Activated CD4-positive, alpha-beta T cell treated with anti-CD3 and anti-CD28 coated beads, Interleukin-2, amount 50 U/mL, for 4 hours (primary cell): ENCODE data around the gene UBD.
A peak's percentile ranks its signal among the peaks of the same experiment; 100 is the strongest.

Experiments used
- DNase-seq, 2 experiments: peaks; one replicate each; pipeline ENCODE4 v3.0.0-alpha.2; 2020

The UBD gene

DNA sequence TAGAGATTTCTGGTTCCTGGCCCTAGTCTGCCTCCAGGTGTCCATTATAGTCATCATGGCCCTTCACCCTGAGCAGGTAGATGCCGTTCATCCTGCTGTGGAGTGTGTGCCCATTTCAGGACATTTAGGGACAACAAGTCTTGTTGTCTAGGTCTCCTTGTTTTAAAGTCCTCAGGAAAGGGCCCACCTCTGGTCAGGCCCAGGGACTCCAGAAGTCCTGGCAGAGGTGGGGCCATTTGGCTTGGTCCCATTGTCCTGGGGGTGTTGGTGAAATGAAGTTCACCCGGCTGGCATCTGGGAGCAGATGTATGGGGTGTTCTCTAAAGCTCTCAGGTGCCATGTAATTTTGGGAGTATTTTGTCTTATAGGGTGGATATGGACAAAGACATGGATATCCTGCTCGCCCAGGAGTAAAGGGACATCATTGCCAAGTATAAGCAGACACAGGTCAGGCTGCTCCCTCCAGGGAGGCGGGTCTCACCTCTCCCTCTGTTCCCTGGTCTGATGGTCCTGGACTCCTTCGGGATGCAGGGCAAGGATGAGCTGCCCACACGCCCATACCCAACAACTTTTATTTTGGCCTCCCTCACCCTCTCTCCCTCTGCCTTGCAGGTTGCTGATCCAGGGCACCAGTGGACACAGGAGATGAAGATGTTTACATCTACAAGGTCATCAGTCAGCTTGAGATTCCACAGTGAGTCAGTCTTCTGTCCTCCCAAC, 40.1 kb downstream of the UBD start:
- no peak for DNase-seq

DNA sequence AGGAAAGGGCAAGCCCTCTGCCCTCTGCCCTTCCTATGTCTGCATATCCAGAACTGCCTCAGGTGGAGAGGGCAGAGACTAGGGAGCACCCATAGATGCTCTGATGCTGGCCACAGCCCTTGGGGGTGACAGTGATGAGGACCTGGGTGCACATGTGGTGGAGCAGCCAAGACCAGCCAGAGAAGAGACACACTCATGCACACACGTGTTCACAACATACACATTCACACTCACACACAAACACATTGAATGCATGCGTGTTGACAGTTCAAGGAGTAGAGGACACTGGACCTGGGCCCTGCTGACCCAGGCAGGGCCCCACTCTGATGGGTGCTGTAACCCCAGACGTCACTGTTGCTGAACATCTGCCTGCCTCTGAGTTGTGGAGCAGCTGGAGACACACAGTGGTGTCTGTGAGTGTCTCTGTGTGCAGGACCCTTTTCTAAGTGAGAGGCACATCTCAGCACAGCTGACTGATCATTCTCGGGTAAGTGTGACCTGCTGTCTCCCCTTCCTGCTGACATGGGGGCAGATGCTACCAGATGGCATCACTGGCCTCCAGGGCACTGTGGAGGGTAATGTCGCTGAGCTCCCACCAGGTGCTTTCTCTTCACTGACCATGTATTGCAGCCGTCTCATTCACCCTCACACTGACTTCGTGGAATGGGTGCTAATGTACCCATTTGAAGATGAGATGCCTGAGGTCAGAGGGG, 41.6 kb downstream of the UBD start:
- no peak for DNase-seq

DNA sequence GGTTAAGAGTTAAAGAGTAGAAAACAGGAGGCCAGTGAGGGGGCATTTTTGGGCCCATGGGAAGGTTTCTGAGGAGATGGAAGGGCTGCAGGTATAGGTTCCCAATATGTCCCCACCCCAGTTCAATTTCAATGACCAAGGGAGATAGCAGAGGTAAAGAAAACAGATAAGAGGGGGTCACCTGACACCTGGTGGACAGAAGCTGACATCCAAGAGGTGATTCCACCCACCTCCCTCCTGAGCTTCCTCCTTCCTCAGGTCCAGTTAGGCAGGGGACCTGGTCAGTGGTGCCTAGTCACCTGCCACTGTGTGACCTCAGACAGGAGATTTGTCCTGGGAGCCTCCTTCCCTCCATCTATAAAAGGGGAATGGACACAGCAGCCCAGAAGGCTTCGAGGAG, 42.3 kb downstream of the UBD start:
- DNase-seq, result no peak

DNA sequence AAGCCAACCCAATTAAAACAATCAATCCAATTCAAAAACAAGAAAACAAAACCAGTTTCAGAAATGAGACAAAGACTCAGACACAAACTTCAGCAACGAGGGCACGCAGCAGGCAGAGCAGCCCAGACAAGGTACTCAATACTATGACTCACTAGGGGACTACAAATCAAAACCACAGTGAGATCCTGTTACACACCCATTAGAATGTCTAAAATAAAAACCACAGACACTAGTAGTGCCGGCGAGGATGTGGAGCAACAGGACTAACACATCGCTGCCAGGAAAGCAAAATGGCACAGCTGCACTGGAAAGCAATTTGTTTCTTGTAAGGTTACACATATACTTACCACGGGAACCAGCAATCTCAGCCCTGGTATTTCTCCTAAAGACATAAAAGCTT, 43.4 kb downstream of the UBD start:
- DNase-seq, result peak in 1 of 2 experiments; percentile 9

DNA sequence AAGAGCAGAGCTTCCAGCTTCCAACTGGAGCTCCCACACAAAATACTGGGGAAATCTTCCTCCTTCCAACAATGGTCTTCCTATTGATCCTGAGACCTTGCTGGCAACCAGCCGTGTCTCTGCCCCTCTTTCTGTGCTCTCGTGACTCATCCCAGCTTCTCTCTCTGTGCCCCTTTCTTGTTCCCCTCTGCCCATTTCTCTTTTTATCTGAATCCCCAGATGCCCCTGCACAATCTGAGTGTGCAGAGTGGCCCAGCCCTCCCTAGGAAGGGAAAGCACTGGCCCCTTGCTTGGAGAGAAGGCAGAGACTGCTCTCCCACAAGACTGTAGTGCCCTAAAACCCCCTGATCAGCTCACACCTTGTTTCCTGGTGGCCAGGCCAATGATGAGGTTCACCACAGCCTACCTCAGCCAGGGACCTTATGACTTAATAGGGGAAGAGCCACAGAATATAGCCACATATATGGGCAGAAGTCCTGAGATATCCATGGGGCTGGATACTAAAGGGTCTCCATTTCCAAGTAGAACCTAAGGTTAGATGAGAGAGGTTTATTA, 48.7 kb downstream of the UBD start:
- DNase-seq, result no peak

DNA sequence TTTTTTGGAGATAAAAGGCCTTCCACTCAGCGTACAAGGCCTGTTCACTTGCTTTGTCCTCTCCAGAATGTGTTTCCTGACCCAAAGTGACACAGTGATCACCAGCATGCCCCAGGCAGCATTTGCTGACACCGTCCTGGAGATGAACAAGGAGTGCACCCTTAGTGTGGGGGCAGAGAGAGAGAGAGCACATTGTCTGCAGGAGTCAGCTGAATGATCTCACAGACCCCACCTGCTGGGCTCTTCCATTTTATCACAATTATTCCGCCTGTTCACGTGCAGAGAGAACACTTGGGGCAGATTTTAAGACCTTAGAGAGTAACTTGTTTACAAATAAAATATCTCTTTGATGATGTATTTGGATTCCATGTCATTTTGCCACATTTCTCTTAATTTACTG, 49.3 kb downstream of the UBD start:
- no peak for DNase-seq

DNA sequence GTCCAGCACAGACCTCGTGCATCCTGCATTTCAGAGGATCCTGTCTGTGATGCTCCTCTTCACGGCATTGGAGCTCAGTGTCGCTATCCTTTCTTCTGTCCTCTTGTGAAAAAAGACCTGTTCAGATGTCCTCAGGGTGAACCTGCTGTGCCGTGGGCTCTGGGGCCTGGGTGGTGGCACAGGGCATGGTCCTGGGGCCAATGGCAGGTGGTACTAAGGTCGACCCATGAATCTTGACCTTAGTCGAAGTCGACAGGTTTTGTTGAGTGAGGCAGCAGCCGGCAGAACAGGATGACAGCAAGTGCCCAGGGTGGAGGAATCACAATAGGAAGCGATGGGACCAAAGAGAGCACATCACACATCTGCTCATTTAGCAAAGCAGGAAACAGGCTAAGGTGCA, 49.8 kb downstream of the UBD start:
- DNase-seq, result no peak

DNA sequence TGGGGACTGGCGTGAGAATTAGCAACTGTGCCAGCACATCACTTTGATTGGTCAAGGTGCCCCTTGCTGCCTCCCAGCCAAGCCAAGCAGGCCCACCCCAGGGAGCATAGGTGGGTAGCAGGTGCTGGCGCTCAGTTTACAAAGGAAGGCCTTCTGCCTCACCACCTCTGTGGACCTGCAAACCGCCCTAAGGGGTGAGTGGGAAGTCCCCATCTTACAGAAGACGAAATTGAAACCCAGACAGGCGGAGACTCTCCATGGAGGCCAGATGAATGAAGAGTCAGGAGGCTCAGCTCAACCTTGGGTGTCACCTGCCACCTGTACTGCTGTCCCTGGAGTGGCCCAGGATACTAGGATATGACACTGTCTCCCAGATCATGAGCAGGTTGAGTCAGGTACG, 50.3 kb downstream of the UBD start:
- no peak for DNase-seq

DNA sequence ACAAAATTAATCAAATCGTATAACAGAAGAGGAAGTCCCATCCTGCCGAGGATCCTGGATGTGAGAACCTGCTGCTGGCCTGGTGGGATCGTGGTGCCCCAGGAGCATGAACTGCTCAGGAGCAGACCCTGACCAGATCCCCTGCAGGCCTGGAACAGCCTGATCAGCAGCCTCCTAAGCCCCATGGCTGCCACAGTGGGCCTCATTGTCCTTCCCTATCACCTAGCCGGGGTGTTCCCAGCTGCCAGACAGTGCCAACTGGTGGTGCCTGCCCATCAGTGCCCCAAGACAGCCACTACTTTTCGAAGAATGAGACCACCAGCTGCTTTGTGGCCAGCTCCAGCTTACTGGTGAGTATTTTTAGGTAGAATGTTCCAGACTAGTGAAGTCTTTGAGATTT, 52.2 kb downstream of the UBD start:
- DNase-seq, result no peak

DNA sequence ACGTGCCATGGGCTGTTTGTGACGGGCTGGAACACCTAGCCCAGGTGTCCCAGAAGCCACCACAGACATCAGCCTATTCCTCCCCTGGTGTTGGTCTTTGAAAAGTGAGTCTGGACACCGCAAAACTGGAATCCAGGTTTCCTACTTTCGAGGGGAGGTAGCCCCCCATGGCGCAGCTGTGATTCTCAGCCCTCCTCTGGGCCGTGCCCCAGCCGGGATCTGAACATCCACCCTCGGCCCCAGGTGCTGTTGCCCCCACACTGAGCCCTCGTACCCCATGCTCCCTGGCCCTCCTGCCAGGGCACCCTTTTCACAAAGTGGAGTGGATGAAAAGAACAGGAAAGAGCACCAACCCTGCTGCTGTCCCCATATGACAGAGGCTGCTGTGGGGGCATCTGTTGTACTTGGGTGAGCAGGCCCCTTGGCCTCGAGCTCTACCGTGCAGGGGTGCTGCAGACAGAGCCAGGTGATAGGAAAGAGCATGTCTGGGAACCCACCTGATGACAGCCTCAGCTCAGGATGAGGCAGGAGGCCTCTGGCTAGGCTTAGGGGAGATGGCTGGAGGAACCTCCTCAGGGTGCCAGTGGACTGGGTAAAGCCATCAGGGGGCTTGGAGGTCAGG, 53.0 kb downstream of the UBD start:
- no peak for DNase-seq

DNA sequence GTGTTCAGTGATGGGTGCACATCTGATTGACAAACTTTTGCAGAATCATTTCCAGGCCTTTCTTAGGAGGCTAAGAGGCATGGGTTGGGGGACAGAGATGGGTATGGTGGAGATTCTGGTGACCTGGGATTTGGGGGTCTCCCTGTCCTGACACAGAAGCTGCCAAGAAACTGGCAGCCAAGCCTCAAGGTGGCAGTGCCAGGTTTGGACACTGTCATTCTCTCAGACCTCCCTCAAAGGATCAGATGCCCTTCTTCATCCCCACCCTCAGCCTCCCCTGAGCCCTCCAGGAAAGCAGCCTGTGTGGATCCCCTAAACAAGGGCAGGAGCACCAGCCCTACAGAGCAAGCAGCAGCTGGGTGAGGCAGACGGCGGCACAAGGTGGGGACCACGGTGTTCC, 53.7 kb downstream of the UBD start:
- DNase-seq, result no peak
